HG02852 (cell line): ENCODE data around the gene HPDL.
"Not testable (repeated sequence)": the region's sequence is repeated elsewhere in the genome, so short reads cannot be mapped to it uniquely, and the experiment has no call there.

ENCODE experiments used
- ATAC-seq: cut with Tn5 transposase; IDR thresholded peaks from one replicate; pipeline ENCODE4 v1.9.1; 2021; ENCODE audit warnings: mild to moderate bottlenecking, moderate library complexity; ENCODE audit not compliant: unreplicated experiment

The HPDL gene

DNA sequence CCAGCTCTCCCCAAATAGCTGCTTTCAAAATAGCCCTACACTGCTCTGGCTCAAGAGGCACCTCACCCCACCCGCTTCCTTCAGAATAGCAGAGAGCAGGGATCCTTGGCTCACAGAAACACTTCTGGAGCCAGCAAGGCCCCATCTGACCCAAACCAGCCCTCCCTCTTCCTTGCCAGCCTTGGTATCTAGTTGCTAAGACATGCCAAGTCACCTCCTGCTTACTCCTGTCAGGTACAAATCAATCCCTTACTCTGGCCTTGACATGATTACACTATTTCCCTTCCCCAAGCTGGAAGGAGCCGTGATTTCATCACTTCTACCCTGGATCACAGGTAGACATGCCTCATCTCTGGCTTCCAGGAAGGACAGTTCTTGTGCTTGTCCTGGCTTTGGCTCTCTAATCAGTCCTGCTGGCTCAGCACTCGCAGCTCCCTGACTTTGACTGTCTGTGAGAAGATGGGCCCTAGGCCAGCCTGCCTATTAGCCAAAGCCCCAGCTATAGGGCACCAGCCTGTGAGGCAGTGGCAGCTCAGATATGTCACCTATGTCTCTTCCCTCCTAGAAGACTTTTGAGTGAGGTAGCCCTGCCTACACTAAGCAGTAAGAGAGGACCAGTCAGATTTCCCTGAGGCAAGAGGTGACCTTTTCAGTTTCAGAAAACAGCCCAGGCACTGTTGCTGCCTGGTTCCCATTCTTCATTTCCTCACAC lies 22.4 kb downstream of the HPDL start:
- no peak for ATAC-seq

DNA sequence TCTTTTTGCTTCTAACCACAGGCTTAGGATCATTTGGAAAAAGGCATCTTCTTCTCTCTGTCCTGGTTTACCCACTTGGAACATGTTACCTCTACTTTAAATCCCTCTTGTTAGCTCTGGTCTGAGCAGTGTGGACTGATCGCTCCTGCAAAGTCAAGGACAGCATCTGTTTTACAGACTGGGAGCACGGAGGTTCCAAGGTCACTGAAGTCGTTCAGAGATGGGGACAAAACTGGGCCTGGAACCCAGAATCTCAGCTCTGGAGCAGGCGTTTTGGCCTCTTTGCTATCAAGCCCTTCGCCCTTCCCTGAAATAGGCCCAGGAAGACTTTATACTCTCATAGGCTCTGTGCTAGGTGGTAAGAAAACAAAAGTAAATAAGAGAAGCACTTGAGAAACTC lies 24.8 kb downstream of the HPDL start:
- ATAC-seq, result no peak

DNA sequence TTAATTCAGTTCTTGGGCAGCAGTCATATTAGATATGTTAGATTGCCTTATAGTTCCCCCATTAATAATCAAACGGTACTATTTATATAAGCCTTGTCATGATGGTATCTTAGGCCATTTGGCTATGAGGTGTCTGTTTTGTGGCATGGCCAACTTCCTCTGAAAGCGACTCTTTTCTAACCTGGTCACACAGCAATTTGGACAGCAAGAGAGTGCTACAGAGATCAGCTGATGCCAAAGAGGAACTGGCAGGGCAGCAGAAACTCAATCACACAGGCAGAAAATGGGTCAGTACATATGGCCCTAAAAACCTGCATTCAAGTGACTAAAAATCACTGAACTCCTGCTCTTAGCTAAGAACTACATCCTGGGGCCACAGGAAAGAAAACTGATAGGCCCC lies 27.0 kb downstream of the HPDL start:
- ATAC-seq, result no peak

DNA sequence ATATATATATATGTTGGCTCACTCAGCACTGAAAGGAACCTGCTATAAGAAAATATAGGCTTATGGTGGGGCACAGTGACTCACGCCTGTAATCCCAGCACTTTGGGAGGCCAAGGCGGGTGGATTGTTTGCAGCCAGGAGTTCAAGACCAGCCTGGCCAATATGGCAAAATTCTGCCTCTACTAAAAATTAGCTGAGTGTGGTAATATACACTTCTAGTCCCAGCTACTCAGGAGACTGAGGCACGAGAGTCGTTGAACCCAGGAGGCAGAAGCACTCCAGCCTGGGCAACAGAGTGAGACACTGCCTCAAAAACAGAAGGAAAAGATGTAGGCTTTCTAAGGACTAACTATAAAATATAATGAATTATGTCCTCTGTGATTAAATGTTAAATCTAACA lies 28.1 kb downstream of the HPDL start:
- ATAC-seq, result no peak

DNA sequence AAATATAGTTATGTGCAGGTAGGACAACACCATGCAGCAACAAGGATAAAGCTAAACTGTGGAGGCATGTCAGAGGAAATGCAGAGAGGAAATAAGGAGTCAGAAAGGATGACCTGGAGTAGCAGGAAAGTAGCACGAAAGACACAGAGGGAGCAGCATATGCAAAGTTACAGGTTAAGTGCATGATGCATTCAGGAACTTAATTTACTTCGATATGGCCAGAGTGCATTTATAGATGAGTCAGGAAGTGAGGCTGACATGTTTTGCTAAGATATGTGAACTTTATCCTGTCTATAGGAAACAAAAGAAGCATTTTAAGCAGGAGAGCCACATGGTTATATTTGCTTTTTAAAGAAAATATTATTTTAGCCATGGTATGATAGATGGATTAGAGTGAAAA lies 29.0 kb downstream of the HPDL start:
- ATAC-seq, result no peak

DNA sequence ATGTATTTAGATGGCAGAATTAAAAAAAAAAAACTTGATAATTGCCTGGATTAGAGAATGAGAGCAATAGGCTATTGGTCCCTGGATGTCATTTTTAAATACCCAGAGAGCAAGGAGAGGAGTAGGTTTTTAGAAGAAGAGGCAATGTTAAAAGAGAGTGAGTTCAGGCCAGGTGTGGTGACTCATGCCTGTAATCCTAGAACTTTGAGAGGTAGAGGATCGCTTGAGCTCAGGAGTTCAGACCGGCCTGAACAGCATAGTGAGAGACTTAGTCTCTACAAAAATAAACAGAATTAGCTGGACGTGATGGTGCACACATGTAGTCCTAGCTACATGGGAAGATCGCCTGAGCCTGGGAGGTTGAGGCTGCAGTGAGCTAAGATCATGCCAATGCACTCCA lies 29.5 kb downstream of the HPDL start:
- ATAC-seq, result no peak

DNA sequence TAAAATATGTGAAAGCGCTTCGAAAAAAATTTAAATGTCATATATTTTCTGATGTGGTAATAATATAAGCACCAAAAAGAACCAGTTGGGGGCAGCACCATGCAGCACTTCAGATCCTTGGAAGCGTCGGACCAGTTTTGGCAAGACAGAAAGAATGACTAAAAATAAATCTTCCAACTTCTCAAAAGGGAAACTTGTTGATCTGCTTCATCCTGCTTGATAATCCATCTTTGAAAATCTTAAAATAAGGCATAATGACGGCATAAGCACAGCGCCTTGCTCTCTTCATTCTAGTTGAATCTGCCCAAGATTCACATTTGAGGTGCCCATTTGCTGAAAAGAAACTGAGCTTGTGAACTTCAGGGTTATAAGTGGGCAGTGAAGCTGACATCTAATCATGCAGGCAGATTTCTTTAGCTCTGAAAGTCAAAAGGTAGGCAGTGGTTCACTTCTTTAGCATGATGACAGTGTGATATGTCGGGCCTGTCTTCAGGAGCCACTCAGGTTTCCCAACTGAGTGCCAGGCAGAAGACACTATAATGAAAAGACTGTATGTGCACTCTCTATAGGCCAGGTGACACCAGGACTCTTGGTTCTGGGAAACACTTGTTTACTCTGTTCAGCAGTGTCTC lies 33.3 kb downstream of the HPDL start:
- no peak for ATAC-seq

DNA sequence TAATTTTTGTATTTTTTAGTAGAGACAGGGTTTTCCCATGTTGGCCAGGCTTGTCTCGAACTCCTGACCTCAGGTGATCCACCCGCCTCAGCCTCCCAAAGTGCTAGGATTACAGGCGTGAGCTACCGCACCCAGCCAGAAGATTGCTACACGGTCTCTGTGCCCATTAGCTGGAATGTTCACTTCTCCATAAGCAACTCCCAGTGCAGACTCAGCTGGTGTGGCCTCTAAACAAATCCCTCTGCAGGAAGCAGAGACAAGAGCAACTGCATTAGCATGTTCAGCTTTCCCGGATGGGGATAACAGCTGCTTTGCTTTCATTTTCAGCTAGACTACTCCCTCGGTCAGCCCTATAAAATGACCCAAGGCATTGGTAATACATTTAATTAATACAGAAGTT lies 34.3 kb downstream of the HPDL start:
- ATAC-seq, result not testable (repeated sequence)

DNA sequence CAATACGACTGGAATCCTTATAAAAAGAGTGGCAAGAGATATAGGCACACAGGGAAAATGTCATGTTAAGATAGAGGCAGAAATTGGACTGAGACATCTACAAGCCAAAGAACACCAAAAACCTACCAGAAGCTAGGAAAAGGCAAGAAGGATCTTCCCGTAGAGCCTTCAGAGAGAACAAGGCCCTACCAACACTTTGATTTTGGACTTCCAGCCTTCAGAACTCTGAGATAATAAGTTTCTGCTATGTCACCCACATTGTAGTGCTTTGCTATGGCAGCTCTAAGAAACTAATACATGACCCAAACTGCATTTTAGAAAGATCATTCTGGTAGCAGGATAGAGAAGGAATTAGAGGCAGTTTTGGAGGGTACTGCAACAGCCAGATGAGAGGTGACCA lies 37.6 kb downstream of the HPDL start:
- ATAC-seq, result no peak

DNA sequence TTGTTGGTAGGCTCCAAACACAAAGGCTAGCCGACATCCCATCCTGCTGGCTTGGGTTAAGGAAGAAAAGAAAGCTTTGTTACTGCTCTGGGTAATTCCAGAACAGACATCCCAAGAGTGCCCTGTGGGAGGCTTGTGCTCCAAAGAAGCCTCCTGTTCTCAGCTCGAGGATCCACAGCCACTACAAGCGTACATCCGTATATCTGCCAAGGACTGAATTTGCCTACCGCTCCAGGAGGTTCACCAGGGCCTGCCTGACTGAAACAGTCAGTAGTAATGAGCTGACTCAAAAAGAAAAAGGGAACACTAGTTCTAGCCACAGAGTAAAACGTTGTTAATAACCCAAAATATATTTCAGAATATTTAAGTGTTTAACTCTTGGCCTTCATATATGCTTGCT lies 38.4 kb downstream of the HPDL start:
- peak; percentile 72 for ATAC-seq

DNA sequence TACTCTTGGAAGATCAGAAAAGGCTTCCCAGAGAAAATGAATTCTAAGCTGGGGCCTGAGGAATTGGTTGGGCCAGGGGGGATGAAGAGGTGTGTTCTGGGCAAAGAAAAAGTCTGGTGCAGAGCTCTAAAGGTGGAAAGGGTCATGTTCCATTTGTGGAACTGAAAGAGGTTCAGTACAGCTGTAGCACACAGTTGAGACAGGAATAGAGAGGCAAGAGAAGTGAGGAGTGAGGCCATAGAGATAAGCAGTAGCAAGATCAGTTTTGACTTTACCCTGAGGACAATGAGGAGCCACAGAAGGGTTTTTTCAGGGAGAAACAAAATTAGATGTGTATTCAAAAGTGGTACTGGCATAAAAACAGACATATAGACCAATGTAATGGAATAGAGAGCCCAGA lies 43.9 kb downstream of the HPDL start:
- peak; percentile 79 for ATAC-seq

DNA sequence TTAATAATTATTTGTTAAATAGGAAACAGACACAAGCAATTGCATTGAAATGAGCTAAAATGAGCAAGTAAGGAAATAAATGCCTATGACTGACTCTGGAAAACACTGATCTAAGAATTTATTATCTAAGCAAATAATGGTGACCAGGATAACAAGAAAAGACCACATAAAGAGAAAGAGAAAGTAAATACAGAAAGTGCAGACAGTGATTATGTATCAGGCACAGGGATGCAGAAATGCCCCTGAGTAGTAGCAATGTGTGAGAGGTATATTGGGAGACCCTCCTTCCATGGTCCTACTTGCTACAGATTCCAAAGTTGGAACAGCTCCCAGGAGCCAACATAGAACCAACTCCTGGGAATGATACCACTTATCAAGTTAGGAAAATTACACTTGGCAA lies 46.9 kb downstream of the HPDL start:
- ATAC-seq, result no peak

DNA sequence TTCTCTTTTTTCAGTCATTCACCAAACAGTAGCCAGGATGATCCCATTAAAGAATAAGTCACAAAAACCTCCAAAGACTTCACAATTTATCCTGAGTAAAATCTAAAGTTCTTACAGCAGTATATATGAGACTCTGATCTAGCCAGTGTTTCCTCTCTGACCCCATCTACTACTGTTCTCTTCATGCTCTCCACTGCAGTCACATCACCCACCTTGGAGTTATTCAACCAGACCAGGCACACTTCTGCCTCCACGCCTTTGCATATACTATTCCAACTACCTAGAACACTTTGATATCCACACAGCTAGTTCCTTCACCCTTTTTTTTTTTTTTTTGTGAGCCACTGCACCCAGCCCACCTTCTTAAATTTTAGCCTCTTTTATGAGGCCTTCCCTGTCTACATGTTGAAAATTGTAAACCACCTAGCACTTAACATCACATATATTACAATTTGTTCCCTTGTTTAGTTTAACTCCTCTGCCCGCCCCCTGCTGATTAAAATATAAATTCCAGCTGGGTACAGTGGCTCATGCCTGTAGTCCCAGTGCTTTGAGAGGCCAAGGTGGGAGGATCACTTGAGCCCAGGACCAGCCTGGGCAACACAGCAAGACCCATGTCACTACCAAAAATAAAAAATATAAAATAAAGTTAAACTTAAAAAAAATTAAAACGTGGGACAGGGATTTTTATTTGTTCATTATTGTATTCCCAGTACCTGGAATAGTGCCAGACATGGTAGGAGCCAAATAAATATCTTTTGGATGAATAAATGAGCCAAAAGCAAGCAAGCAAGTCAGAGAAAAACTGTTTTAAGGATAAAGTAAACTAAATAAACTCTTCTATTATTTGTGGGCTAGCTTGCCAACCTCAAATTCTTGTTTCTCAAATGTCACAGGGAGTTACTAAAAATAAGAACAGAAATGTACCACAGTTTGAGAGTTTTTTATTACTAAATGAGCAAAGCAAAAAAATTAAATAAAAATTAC lies 48.7 kb downstream of the HPDL start:
- no peak for ATAC-seq

DNA sequence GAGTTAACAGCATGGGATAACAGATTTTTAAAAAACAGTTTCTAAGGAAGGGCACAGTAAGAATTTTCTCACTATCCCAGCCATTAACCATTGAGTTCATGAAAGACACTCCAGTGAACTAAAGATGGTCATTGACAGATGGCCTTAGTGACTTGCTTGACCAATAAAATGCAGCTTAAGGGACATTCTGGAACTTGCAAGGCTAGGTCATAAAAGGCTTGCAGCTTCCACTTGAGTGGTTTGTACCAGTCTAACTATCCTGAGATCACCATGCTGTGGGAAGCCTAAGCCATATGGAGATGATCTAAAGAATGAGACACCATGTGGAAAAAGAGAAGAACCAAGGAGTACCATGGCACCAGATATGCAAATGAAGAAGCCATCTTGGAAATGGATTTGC lies 51.5 kb downstream of the HPDL start:
- no peak for ATAC-seq
